WTC11 (cell line): ENCODE data around the gene COX5A. TPM values are rescaled to one million over a fixed set of nuclear protein-coding genes. Genes with fewer than 3 reads are reported as not detected.

Experiments used
- ATAC-seq: fragments of 200-7000 bp; cut with Tn5 transposase; 2 replicates; pipeline ENCODE4 v1.10.0; 2021; ENCODE audit warnings: mild to moderate bottlenecking, moderate library complexity
- CTCF ChIA-PET: fragments of 300-600 bp; sonication (Branson Sonifier 250); formaldehyde crosslinking; loops from one replicate; lab custom pipeline; 2021; ENCODE audit warnings: antibody characterized with exemption; lab: Charles Lee
- POLR2A ChIA-PET: fragments of 350-600 bp; sonication (Branson Sonifier 250); formaldehyde crosslinking; loops from one replicate; lab custom pipeline; 2021; ENCODE audit warnings: antibody characterized with exemption; lab: Charles Lee
- DNase-seq: peaks from one replicate; pipeline ENCODE4 v3.0.0; 2021; ENCODE audit warnings: low spot score
- H3K27ac Mint-ChIP-seq: 2 replicates; pipeline ENCODE4 v1.8.0; 2021; ENCODE audit warnings: mixed read lengths
- H3K27me3 Mint-ChIP-seq: 2 replicates; pipeline ENCODE4 v1.8.0; 2021; ENCODE audit warnings: low read depth, mild to moderate bottlenecking, moderate library complexity, mixed read lengths
- H3K36me3 Mint-ChIP-seq: 2 replicates; pipeline ENCODE4 v1.8.0; 2021; ENCODE audit warnings: mixed read lengths
- H3K4me1 Mint-ChIP-seq: 2 replicates; pipeline ENCODE4 v1.8.0; 2022; ENCODE audit warnings: mixed read lengths
- H3K4me3 Mint-ChIP-seq: 2 replicates; pipeline ENCODE4 v1.8.0; 2021; ENCODE audit warnings: mild to moderate bottlenecking, moderate library complexity, mixed read lengths
- H3K9me3 Mint-ChIP-seq: 2 replicates; pipeline ENCODE4 v1.8.0; 2021; ENCODE audit warnings: mixed read lengths
- AFF4 ChIP-seq: sonication (generic); formaldehyde crosslinking; IDR thresholded peaks from 2 replicates; pipeline ENCODE4 v1.8.1; 2023; ENCODE audit warnings: mild to moderate bottlenecking, missing genetic modification reagents, borderline replicate concordance
- AR ChIP-seq: fragments of 250-450 bp; sonication (Bioruptor Pico); IDR thresholded peaks from 2 replicates; pipeline ENCODE4 v1.9.0; 2021; ENCODE audit warnings: mild to moderate bottlenecking
- ARID4B ChIP-seq: sonication (generic); formaldehyde crosslinking; IDR thresholded peaks from 2 replicates; pipeline ENCODE4 v1.8.0; 2023; ENCODE audit warnings: missing genetic modification reagents, mild to moderate bottlenecking, borderline replicate concordance
- ATF3 ChIP-seq: sonication (generic); formaldehyde crosslinking; conservative IDR thresholded peaks from 2 replicates; pipeline ENCODE4 v1.8.1; 2022; ENCODE audit warnings: mild to moderate bottlenecking, missing genetic modification reagents
- ELF4 ChIP-seq: sonication (generic); formaldehyde crosslinking; IDR thresholded peaks from 2 replicates; pipeline ENCODE4 v1.8.1; 2022; ENCODE audit warnings: low read depth, mild to moderate bottlenecking, moderate library complexity, missing genetic modification reagents
- EMX1 ChIP-seq: fragments of 250-450 bp; sonication (Bioruptor Pico); IDR thresholded peaks from 2 replicates; pipeline ENCODE4 v1.8.0; 2021; ENCODE audit warnings: mild to moderate bottlenecking
- NFATC4 ChIP-seq: fragments of 250-450 bp; sonication (Bioruptor Pico); IDR thresholded peaks from 2 replicates; pipeline ENCODE4 v1.9.0; 2021; ENCODE audit warnings: mild to moderate bottlenecking
- NR3C1 ChIP-seq: sonication (generic); formaldehyde crosslinking; conservative IDR thresholded peaks from 2 replicates; pipeline ENCODE4 v1.8.1; 2023; ENCODE audit warnings: low read depth, mild to moderate bottlenecking, missing genetic modification reagents
- RORB ChIP-seq: fragments of 250-450 bp; sonication (Bioruptor Pico); IDR thresholded peaks from 2 replicates; pipeline ENCODE4 v1.9.0; 2021; ENCODE audit warnings: mild to moderate bottlenecking
- USF2 ChIP-seq: sonication (generic); formaldehyde crosslinking; IDR thresholded peaks from 2 replicates; pipeline ENCODE4 v1.8.1; 2023; ENCODE audit warnings: mild to moderate bottlenecking, missing genetic modification reagents, moderate library complexity
- ZBTB21 ChIP-seq: sonication (generic); formaldehyde crosslinking; IDR thresholded peaks from 2 replicates; pipeline ENCODE4 v1.8.1; 2023; ENCODE audit warnings: mild to moderate bottlenecking, missing genetic modification reagents, borderline replicate concordance
- ZNF396 ChIP-seq: fragments of 250-450 bp; sonication (Bioruptor Pico); IDR thresholded peaks from 2 replicates; pipeline ENCODE4 v1.8.0; 2021; ENCODE audit warnings: mild to moderate bottlenecking, moderate library complexity, borderline replicate concordance
- ZNF512 ChIP-seq: sonication (generic); formaldehyde crosslinking; IDR thresholded peaks from 2 replicates; pipeline ENCODE4 v1.8.1; 2022; ENCODE audit warnings: missing genetic modification reagents, borderline replicate concordance
- total RNA-seq: library from RNA; stranded (reverse); gene quantifications from 3 replicates; pipeline ENCODE4 v1.2.3, GENCODE V29; 2021

COX5A gene
- total RNA-seq, 1 experiment from 2014 or later: 354 TPM

- ATAC-seq: no peak
- no peaks in the 10 kb centered on the region for H3K36me3 Mint-ChIP-seq
- CTCF ChIA-PET: interaction anchor here (0.8 to 1.3 kb wide), 3 partner anchors 10 to 26 kb away, joined by 3 to 4 read pairs (median 4); no protein-coding TSS in a partner anchor
- H3K9me3 Mint-ChIP-seq: no peaks in the 10 kb centered on the region
- H3K4me1 Mint-ChIP-seq: no peaks in the 10 kb centered on the region
- DNase-seq: no peak
- no peaks in the 10 kb centered on the region; the same call in 1 of the 2 replicates for H3K27me3 Mint-ChIP-seq
- TF ChIP-seq NR3C1 (CRISPR knock-in tag) (no peak), ARID4B (CRISPR knock-in tag) (no peak)
- H3K27ac Mint-ChIP-seq: no peak overlapping the region
- no peak overlapping the region for H3K4me3 Mint-ChIP-seq
- POLR2A ChIA-PET: no interaction called here
Measured at GRCh38 chr15:74976159-74976558, 38.3 kb upstream of the COX5A start.

- Mint-ChIP-seq H3K36me3 (no peaks in the 10 kb centered on the region), H3K4me1 (peaks cover 12% of the 10 kb centered on the region), H3K27me3 (peaks cover 2% of the 10 kb centered on the region; the same call in 1 of the 2 replicates), H3K27ac (no peak overlapping the region), H3K4me3 (no peak overlapping the region), H3K9me3 (no peaks in the 10 kb centered on the region)
- DNase-seq (no peak), ATAC-seq (no peak)
- TF ChIP-seq NFATC4 (CRISPR knock-in tag): no peak
- TF ChIP-seq ZBTB21: no peak
- TF ChIP-seq RORB (CRISPR knock-in tag): no peak
- no peak for TF ChIP-seq AFF4 (CRISPR knock-in tag)
- TF ChIP-seq ZNF512 (CRISPR knock-in tag): no peak
- no peak for TF ChIP-seq ELF4 (CRISPR knock-in tag)
- TF ChIP-seq AR: no peak
- no peak for TF ChIP-seq EMX1
- no peak for TF ChIP-seq USF2 (CRISPR knock-in tag)
- no peak for TF ChIP-seq ATF3 (CRISPR knock-in tag)
- no peak for TF ChIP-seq ZNF396
- ChIA-PET POLR2A (no interaction called here), CTCF (interaction anchor here (0.6 to 1.6 kb wide), 2 partner anchors 10 to 66 kb away, joined by 3 to 4 read pairs; no protein-coding TSS in a partner anchor)
Measured at GRCh38 chr15:74967670-74968069, 29.8 kb upstream of the COX5A start.
